PC-9 (cell line): ENCODE data around the gene MKNK2. TPM values are rescaled to one million over a fixed set of nuclear protein-coding genes. Genes with fewer than 3 reads are reported as not detected.

ENCODE experiments used
- BruUV-seq: library from RNA; stranded (reverse); fragments of 400-500 nt; replicated peaks from 2 replicates; lab custom pipeline; 2021; lab: Mats Ljungman, UMichigan
- CTCF ChIA-PET: fragments of 300-600 bp; sonication (Branson Sonifier 250); formaldehyde crosslinking; loops from one replicate; lab custom pipeline; 2022; ENCODE audit warnings: antibody characterized with exemption; lab: Charles Lee
- POLR2A ChIA-PET: fragments of 300-600 bp; sonication (Branson Sonifier 250); formaldehyde crosslinking; loops from one replicate; lab custom pipeline; 2022; ENCODE audit warnings: antibody characterized with exemption; ENCODE audit not compliant: unreplicated experiment; lab: Charles Lee
- DNase-seq, 2 experiments: peaks; one replicate each; pipeline versions ENCODE4 v3.0.0 to v3.0.0-alpha.2; 2015 to 2022; ENCODE audit warnings: mixed read lengths in 1 of 2
- H2AFZ ChIP-seq: fragments of 200-600 bp; sonication (generic); 2 replicates; pipeline ENCODE4 v1.8.1; 2017; ENCODE audit warnings: antibody characterized with exemption
- H3F3A ChIP-seq: fragments of 200-600 bp; sonication (generic); 2 replicates; pipeline ENCODE4 v1.8.1; 2017; ENCODE audit warnings: antibody characterized with exemption, mild to moderate bottlenecking, low read depth; ENCODE audit not compliant: insufficient read depth
- H3K27ac ChIP-seq: fragments of 200-600 bp; sonication (generic); 2 replicates; pipeline ENCODE4 v1.6.1; 2016; ENCODE audit warnings: mixed run types
- H3K27me3 ChIP-seq: fragments of 200-600 bp; sonication (generic); 2 replicates; pipeline ENCODE4 v1.6.1; 2016; ENCODE audit warnings: low read depth, mixed run types; ENCODE audit not compliant: insufficient read depth
- H3K36me3 ChIP-seq: fragments of 200-600 bp; sonication (generic); 2 replicates; pipeline ENCODE4 v1.6.1; 2016; ENCODE audit warnings: low read depth, mixed run types
- H3K4me1 ChIP-seq: fragments of 200-600 bp; sonication (generic); replicated peaks from 2 replicates; pipeline ENCODE4 v1.6.1; 2016; ENCODE audit warnings: mixed run types; ENCODE audit not compliant: insufficient read depth
- H3K4me2 ChIP-seq: fragments of 200-600 bp; sonication (generic); 2 replicates; pipeline ENCODE4 v1.6.1; 2017; ENCODE audit warnings: mixed run types
- H3K4me3 ChIP-seq: fragments of 200-600 bp; sonication (generic); 2 replicates; pipeline ENCODE4 v1.6.1; 2016; ENCODE audit warnings: mixed run types
- H3K79me2 ChIP-seq: fragments of 200-600 bp; sonication (generic); 2 replicates; pipeline ENCODE4 v1.6.1; 2017; ENCODE audit warnings: low read depth, mixed run types
- H3K9me2 ChIP-seq: fragments of 200-600 bp; sonication (generic); 2 replicates; pipeline ENCODE4 v1.8.1; 2017; ENCODE audit warnings: mild to moderate bottlenecking; ENCODE audit not compliant: insufficient read depth
- H3K9me3 ChIP-seq: fragments of 200-600 bp; sonication (generic); 2 replicates; pipeline ENCODE4 v1.8.1; 2016; ENCODE audit warnings: low read depth; ENCODE audit not compliant: insufficient read depth
- H4K20me1 ChIP-seq: fragments of 200-600 bp; sonication (generic); 2 replicates; pipeline ENCODE4 v1.8.1; 2017; ENCODE audit not compliant: insufficient read depth
- EZH2 ChIP-seq: fragments of 200-600 bp; sonication (generic); IDR thresholded peaks from 2 replicates; pipeline ENCODE4 v1.8.0; 2017; ENCODE audit warnings: antibody characterized with exemption, low read depth
- intact Hi-C: fragments of 100-400 bp; cut with micrococcal nuclease; formaldehyde crosslinking; loops from one replicate; pipeline ENCODE4 v1.10.0; 2022; ENCODE audit not compliant: unreplicated experiment
- total RNA-seq: library from RNA; stranded (reverse); gene quantifications from 2 replicates; pipeline ENCODE4 v1.2.3, GENCODE V29; 2021
- TF ChIP-seq, protein P1 (sequence below): fragments of 200-600 bp; sonication (generic); conservative IDR thresholded peaks from 2 replicates; pipeline ENCODE4 v1.6.1; 2017; ENCODE audit warnings: mixed run types, antibody characterized with exemption, mild to moderate bottlenecking, moderate library complexity

Gene MKNK2
- total RNA-seq, 1 experiment from 2014 or later: 132 TPM

DNA sequence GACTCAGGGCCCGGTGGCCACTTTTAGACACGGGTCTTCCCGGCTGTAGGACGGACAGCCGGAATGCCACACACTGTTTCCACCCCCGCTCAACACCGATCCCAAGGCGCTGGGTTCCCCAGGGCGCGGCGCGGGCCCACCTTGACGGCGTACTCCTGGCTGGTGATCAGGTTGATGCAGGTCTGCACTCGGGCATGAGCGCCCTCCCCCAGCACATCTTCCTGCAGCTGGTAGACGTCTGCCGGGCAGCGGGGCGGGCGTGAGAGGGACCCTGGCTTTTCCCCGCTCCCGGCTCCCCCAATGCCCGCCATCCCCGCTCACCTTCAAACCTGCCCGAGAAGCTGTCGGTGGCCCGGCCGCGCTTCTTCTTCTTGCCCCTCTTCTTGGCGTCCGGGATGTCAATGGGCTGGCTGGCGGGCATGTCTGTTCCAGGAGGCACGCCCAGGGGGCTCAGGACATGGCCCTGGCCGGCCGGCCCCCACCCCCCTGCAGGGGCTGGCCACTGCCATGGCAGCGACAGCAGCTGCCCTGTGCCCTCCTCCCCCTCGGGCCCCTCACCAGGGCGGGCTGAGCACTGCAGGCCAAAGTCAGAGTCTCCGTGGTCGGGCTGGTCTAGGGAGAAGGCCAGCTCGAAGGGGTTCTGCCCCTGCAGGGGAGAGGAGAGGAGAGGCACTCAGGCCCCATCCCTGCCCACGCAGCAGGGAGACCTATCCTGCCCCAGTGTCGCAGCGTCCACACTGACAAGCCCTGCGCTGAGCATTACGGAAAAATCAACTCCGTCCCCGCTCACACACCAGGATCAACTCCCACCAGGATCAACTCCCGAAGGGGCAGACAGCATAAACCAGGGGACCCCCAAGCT, 4.8 kb downstream of the MKNK2 start:
- Histone ChIP-seq H3K4me3 (no peak overlapping the region), H3K36me3 (no peaks in the 10 kb centered on the region), H3K27me3 (no peaks in the 10 kb centered on the region), H3K9me2 (no peaks in the 10 kb centered on the region), H3K79me2 (peaks cover 46% of the 10 kb centered on the region), H3K27ac (no peak overlapping the region), H3F3A (no peaks in the 10 kb centered on the region), H3K4me2 (no peak overlapping the region), H4K20me1 (peaks cover 53% of the 10 kb centered on the region), H2AFZ (no peak overlapping the region), H3K9me3 (no peaks in the 10 kb centered on the region), H3K4me1 (peaks cover 9% of the 10 kb centered on the region; the same call in 1 of the 2 replicates)
- ChIA-PET CTCF (no interaction called here), POLR2A (no interaction called here)
- BruUV-seq: no TSS peak
- intact Hi-C loops: no loop called here
- TF ChIP-seq, protein P1, sequence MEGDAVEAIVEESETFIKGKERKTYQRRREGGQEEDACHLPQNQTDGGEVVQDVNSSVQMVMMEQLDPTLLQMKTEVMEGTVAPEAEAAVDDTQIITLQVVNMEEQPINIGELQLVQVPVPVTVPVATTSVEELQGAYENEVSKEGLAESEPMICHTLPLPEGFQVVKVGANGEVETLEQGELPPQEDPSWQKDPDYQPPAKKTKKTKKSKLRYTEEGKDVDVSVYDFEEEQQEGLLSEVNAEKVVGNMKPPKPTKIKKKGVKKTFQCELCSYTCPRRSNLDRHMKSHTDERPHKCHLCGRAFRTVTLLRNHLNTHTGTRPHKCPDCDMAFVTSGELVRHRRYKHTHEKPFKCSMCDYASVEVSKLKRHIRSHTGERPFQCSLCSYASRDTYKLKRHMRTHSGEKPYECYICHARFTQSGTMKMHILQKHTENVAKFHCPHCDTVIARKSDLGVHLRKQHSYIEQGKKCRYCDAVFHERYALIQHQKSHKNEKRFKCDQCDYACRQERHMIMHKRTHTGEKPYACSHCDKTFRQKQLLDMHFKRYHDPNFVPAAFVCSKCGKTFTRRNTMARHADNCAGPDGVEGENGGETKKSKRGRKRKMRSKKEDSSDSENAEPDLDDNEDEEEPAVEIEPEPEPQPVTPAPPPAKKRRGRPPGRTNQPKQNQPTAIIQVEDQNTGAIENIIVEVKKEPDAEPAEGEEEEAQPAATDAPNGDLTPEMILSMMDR: no peak
- TF ChIP-seq EZH2: no peak
- DNase-seq: no peak

- H3K9me3 ChIP-seq: no peaks in the 10 kb centered on the region
- H3K4me1 ChIP-seq: peaks cover 9% of the 10 kb centered on the region; the same call in 1 of the 2 replicates
- H3K9me2 ChIP-seq: no peaks in the 10 kb centered on the region
- intact Hi-C loops: no loop called here
- no peak overlapping the region for H3K4me3 ChIP-seq
- ChIA-PET POLR2A (no interaction called here), CTCF (no interaction called here)
- H3F3A ChIP-seq: no peaks in the 10 kb centered on the region
- no peaks in the 10 kb centered on the region for H3K36me3 ChIP-seq
- no peaks in the 10 kb centered on the region for H3K27me3 ChIP-seq
- DNase-seq: no peak
- no peak for TF ChIP-seq EZH2
- TF ChIP-seq, protein P1: no peak
- H2AFZ ChIP-seq: no peak overlapping the region
- peaks cover 45% of the 10 kb centered on the region for H3K79me2 ChIP-seq
- H3K27ac ChIP-seq: no peak overlapping the region
- no peak overlapping the region for H3K4me2 ChIP-seq
- peaks cover 53% of the 10 kb centered on the region for H4K20me1 ChIP-seq
- no TSS peak for BruUV-seq
These were observed 5.5 kb downstream of the MKNK2 start for GRCh38 chr19:2045501-2046045.

DNA sequence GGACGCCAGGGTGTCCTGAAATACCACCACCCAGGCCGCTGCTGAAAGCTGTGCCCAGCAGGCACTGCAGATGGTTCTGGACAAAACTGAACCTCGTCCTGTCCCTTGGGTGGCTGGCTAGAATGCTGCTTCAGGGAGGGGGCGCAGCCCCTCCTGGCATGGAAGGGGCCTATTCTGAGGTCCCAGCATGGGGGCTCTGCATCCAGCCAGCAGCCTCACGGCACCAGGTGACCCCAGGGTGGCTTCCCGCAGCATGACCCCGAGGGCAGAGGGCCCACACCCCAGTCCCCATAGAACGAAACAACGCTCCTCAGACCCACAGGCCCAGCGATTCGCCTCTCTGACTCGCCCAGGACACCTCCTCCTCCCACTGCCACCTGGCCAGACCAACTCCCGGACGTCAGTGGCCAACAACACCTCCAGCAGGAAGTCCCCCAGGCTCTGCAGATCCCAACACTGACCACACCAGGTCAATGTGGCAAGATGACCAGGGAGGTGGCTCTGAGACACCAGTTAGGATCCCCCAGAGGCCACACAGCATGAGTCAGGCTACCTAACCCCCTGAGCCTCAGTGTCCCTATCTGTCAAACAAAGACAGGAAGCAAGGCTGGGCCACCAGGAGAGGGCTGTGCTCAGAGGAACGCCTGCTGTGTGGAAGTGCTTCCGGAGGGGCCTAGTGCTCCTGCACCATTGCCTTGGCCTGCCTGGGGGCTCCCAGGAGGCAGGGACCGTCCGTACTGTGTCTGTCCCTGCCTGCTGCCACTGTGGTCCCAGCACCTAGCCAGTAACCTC, 6.1 kb downstream of the MKNK2 start:
- Histone ChIP-seq H3K79me2 (peaks cover 39% of the 10 kb centered on the region), H3K4me3 (no peak overlapping the region), H3F3A (no peaks in the 10 kb centered on the region), H3K4me2 (no peak overlapping the region), H3K4me1 (peaks cover 9% of the 10 kb centered on the region; the same call in 1 of the 2 replicates), H3K27ac (no peak overlapping the region), H3K9me2 (no peaks in the 10 kb centered on the region), H3K36me3 (no peaks in the 10 kb centered on the region), H4K20me1 (peaks cover 53% of the 10 kb centered on the region), H3K9me3 (no peaks in the 10 kb centered on the region), H2AFZ (no peak overlapping the region), H3K27me3 (no peaks in the 10 kb centered on the region)
- ChIA-PET CTCF (no interaction called here), POLR2A (no interaction called here)
- DNase-seq: no peak
- TF ChIP-seq, protein P1: no peak
- no peak for TF ChIP-seq EZH2
- intact Hi-C loops: no loop called here
- BruUV-seq: no TSS peak
